Right hindlimb (tissue), 1 donor: ENCODE results near the gene SLC9A6.

Source experiments
- DNase-seq: peaks from one replicate; pipeline ENCODE4 v3.0.0-alpha.2; 2018

The SLC9A6 gene

GRCh38 chrX:136030303-136031191, 45.3 kb downstream of the SLC9A6 start:
- peak; percentile 70 for DNase-seq

GRCh38 chrX:136031626-136032025, 46.4 kb downstream of the SLC9A6 start:
- no peak for DNase-seq

GRCh38 chrX:136032370-136032769, 47.1 kb downstream of the SLC9A6 start:
- DNase-seq: no peak

DNA sequence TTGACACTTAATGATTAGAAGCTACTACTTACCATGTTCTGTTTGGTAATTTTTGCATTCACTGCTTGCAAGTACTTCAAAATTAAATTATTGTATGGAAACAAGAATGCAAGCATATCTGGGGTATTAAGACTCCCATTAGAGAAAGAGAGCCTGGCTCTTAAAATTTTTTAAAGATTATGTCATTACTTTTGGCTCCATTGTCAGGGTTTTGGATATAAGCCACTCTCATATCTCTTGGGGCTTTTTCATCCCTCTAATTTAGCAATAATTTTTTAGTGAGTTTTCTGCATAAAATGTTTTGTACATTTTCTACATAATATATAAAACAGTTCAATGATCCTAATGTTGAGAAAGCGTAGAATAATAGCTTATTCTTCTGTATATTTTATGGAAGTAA, 49.4 kb downstream of the SLC9A6 start:
- DNase-seq: no peak

DNA sequence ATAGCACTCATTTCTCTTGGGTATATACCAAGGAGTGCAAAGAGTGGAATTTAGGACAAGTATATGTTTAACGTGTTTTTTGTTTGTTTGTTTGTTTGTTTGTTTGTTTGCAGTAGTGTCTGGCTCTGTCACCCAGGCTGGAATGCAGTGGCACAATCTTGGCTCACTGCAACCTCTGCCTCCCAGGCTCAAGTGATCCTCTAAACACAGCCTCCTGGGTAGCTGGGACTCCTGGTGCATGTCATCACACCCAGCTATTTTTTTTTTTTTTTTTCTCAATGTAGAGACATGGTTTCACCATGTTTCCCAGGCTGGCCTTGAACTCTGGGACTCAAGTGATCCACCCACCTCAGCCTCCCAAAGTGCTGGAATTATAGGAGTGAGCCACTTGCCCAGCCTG, 50.4 kb downstream of the SLC9A6 start:
- DNase-seq: no peak

DNA sequence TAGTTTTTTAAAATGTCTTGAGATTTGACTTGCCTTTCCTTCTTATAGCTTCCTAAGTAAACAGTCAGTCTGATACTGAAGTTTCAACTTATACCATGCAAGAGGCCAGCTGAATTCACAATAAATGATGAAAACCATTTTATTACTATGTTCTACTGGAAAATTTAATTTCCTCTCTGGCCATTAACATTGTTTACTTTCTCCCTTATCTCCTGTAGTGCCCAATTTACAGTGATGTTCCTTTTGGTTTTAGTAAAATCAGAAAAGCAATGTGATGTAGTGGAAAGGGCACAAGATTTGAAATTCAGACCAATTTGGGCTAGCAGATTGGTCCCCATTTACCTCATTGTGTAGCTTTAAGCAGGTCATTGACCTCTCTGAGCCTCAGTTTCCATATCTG, 54.2 kb downstream of the SLC9A6 start:
- DNase-seq: no peak

GRCh38 chrX:136039968-136040367, 54.7 kb downstream of the SLC9A6 start:
- DNase-seq: no peak

DNA sequence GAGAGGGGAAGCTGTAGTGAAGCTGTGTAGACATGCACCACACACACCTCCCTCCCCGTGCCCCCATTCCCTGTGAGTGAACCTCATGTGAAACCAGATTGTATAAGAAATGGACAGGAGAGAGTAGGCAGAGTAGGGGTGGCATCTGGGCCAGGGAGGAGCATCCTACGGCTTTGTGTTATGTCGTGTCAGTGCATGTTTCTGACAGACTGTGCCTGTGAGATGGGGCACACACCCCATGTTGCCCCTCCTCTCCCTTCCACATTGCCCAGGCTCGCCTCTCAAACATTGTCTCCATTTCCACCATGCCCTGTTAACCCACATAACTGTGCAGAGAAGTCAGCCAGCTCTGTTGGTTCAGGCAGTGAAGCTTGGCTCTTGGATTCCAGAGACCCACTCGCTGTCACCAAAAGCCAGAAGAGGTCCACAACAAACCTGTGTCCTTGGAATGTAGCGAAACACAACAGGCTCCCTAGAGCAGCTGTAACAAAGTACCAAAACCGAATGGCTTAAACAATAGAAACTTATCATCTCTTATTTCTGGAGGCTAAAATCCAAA, 56.1 kb downstream of the SLC9A6 start:
- no peak for DNase-seq

DNA sequence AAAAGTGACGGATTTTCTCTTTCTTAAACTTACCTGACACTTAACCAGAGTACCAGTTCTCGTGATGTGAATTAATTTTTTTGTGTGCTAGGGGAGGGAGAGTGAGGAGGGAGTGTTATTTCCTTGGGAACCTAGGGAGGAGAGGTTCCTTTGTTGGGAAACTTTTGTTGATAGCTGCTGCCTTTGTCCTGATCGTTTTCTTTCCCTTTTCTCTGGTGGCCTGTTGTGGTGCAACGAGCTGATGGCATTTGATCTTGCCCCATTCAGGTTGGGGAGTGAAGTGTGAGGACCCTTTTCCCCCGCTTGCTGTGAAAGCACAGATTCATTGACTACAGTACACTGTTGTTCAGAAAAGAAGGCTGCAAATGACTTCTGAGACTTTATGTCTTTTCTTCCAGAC, 59.8 kb downstream of the SLC9A6 start:
- no peak for DNase-seq

DNA sequence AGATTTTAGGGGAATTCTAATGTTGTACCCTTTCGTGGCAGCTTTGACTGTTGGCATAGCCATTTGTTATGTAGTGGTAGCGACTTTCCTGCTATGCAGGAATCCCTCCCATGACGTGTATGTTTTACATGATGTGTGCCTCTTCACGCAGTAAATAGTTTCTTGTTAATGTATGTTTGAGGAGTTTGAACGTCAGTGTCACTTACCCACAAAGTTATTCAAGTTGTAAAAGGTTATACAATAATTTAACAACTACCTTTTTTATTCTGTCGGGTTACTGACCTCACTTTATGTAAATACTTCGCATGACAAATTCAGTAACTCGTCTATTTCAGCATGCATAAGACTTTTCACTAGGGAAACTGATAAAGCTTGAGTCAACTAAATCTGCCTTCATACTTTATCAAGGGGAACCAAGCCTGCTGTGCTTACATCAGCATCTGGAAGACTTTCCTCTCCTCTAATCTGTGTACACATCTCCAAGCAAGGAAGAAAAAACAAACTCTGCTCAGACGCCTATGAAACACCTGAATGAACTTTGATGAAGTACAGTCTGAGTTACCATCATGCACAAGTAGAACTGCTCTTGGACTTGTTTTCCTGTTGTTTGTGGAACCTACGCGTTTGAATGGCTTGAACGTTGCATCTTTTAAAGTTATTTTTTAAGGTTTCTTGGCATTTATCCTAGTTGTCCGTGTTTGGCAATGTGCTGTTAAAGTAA, 61.2 kb downstream of the SLC9A6 start:
- DNase-seq: no peak

DNA sequence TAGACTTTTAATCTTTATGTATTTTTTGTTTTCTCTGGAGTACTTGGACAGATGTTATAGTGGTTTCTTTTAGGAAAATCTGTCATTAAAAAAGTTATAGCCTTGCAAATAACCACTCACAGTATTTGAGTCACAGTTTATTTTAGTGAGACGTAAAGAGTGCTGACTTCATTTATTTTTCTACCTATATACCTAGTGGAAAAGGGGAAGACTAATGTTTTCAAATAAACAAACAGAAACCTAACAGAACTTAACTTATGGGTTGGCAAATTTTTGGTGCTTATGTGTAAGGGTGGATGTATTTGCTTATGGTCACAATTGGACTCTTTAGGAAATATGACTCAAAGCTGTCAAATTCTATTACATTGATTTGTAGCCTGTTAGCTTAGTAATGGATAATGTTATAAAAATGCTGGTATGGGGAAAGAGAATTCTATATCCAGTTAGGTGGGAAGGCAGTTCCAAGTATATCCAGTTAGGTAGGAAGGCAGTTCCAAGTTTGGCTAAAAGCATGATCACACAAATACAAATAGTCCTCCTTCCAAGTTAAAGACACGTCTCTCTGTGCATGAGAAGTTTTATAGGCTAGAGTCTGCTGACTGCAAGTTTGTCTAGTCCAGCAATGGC, 61.9 kb downstream of the SLC9A6 start:
- DNase-seq: no peak

- no peak for DNase-seq
Observed at GRCh38 chrX:136047969-136048368, 62.7 kb downstream of the SLC9A6 start.

- no peak for DNase-seq
Observed at GRCh38 chrX:136048446-136048845, 63.2 kb downstream of the SLC9A6 start.

DNA sequence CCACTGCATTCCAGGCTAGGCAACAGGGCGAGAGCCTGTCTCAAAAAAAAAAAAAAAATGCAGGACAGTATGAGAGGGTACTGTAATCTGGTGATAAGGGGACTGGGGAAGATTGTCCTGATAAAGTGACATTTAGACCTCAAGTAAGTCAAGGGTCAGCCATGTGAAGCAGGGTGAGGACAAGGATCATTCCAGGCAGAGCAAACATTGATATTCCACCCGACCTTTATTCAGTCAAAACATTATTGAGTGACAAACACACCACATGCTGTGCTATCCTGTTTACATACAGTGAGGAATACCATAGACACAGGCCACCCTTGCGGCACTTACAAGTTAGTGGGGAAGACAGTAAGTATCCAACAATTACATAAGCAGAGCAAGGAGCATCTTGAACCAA, 64.4 kb downstream of the SLC9A6 start:
- no peak for DNase-seq

DNA sequence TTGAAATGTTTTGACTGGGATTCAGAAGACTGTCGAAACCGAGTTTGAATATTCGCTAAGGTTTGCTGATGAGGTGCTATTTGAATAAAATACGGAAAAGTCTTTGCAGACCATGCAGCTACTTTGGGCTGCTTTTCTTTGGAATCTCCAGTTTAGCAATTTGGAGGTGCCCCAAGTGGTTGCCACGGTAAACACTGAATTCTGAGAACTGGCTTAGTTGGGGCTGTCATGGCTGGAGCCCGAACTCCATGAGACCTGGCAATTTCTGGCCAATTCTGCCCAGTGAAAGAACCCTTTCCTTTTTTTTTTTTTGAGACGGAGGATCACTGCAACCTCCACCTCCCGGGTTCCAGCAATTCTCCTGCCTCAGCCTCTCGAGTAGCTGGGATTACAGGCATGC, 65.6 kb downstream of the SLC9A6 start:
- peak; percentile 65 for DNase-seq

- DNase-seq: no peak
Observed at GRCh38 chrX:136051611-136052010, 66.4 kb downstream of the SLC9A6 start.

DNA sequence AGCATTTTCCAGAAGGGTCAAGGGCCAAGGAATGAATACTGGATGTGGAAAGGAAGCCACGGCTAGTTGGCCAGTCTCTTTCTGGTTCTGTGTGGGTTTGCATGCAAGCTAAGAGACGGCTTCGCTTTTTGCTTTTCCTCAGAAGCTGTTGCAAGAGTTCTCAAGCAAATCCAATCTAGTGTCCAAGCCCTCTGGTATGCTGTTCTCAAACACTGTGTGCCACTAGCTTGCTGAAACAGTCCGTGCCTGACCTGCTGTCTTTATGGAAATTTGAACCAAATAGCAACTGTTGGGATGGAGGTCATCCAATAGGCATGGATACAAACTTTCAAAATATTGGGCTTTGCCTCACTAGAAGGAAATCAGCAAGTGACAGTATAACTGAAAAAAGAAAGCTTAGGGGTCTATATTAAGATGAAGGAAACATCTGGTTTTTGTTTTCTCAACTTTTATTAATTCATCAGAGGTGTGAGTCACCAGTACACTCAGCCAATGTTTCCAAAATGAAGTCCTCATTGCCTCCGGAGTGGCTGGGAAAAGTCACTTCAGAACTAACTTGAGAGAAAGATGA, 70.5 kb downstream of the SLC9A6 start:
- DNase-seq: peak; percentile 57

GRCh38 chrX:136057567-136057966, 72.3 kb downstream of the SLC9A6 start:
- DNase-seq: no peak

DNA sequence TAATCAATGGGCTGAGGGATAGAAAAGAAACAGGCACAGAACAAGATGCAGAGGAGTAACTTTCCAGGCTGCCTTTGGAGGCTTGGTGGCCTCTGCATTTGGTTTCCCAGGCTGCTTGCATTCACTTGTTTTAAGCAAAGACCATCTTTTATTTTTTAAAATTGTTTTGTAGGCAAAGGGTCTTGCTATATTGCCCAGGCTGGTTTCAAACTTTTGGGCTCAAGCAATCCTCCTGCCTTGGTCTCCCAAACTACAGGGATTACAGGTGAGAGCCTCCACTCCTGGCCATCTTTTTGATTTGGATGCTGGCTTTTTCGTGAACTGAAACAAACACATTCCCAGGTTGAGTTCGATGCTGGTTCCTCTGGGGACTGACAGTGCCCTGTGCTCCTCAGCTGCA, 74.1 kb downstream of the SLC9A6 start:
- DNase-seq: no peak

GRCh38 chrX:136061286-136061685, 76.1 kb downstream of the SLC9A6 start:
- no peak for DNase-seq

DNA sequence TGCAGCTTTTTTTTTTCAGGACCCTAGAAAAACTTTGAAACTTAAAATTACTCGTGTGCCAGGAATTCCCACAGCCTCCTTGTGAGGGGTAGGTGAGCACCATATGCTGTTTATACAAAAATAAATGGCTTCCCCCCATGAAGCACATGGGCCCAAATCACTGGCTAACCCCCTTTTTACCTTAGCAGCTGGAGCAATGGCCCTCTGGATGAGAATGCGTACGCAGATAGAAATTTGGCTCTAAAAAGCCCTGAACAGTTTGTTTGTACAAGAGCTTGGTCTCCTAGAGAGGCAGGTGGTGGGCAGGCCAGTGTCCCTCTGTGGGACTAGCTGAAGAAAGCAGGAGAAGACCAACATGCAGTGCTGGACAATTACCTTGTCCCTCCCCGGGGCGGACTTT, 76.5 kb downstream of the SLC9A6 start:
- DNase-seq: no peak

GRCh38 chrX:136063340-136064079, 78.3 kb downstream of the SLC9A6 start:
- DNase-seq: no peak
